GM10266 (cell line): Measurements from ENCODE around the gene NCKAP5.
"Not testable (repeated sequence)": the region's sequence is repeated elsewhere in the genome, so short reads cannot be mapped to it uniquely, and the experiment has no call there.

Experiments
- DNase-seq: peaks from one replicate; pipeline ENCODE4 v3.0.0; 2012; ENCODE audit errors: extremely low spot score
- TF ChIP-seq, protein P1 (sequence below): IDR thresholded peaks from 2 replicates; pipeline ENCODE4 v1.5.1; 2012; ENCODE audit warnings: mild to moderate bottlenecking, low read depth; ENCODE audit not compliant: control insufficient read depth, insufficient read depth; ENCODE audit errors: missing control alignments

NCKAP5 gene

DNA sequence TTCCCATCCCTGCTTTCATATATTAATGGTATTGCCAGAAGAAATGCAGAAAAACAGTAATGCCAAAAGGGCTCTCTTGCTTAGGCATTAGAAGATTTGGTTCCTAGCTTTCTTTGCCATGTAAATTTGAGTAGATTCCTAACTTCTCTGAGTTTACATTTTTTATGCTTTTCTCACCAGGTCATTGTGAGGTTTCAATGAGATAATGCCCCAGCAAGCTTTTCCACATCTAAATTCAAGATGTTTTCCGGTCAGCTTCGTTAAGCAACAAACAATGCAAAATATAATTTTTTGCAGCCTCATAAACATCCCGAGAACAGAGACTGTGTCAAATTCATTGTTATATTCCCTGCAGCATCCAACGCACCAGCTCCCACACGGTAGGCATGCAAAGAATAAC lies 44.9 kb downstream of the NCKAP5 start:
- DNase-seq: no peak
- TF ChIP-seq, protein P1, sequence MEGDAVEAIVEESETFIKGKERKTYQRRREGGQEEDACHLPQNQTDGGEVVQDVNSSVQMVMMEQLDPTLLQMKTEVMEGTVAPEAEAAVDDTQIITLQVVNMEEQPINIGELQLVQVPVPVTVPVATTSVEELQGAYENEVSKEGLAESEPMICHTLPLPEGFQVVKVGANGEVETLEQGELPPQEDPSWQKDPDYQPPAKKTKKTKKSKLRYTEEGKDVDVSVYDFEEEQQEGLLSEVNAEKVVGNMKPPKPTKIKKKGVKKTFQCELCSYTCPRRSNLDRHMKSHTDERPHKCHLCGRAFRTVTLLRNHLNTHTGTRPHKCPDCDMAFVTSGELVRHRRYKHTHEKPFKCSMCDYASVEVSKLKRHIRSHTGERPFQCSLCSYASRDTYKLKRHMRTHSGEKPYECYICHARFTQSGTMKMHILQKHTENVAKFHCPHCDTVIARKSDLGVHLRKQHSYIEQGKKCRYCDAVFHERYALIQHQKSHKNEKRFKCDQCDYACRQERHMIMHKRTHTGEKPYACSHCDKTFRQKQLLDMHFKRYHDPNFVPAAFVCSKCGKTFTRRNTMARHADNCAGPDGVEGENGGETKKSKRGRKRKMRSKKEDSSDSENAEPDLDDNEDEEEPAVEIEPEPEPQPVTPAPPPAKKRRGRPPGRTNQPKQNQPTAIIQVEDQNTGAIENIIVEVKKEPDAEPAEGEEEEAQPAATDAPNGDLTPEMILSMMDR: no peak

DNA sequence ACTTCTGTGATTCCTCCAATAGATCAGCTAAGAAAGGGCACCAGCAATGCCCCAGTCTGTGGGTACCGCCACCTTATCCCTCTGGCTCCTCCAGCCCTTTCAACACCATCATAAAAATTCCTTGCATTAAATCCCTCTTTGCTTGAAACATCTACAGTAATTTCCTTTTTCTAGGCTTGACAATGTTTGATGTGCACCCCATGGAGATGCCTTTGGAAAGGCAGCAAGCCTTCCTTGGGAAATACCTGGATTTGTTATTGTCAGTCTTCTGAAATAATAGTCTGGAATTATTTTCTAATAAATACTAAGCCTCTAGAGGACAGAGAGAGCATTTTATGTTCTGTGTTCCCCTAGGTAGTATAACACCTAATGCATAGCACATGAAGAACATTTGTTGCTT lies 46.1 kb downstream of the NCKAP5 start:
- TF ChIP-seq, protein P1: no peak
- DNase-seq: no peak

DNA sequence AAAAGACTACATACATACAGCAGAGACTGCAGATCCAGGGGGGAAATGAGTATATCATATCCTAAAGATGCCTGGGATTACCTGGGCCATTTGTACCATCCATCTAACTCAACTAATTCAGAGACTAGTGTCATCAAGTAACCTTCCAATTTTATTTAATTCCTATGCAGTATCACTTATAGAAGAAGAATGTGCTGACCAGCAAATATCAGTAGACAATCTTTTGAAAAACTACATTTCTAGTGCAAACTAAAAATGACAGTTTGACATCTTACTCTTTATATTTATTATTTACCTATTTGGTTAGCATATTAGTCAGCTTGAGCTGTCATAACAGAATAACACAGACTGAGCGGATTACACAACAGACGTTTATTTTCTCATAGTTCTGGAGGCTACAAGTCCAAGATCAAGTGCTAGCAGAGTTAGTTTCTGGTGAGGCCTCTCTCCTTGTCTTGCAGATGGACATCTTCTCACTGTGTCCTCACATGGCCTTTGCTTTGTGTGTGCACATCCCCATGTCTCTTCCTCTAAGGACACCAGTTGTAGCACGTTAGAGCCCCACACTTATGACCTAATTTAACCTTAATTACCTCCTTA lies 47.0 kb downstream of the NCKAP5 start:
- TF ChIP-seq, protein P1: no peak
- no peak for DNase-seq

DNA sequence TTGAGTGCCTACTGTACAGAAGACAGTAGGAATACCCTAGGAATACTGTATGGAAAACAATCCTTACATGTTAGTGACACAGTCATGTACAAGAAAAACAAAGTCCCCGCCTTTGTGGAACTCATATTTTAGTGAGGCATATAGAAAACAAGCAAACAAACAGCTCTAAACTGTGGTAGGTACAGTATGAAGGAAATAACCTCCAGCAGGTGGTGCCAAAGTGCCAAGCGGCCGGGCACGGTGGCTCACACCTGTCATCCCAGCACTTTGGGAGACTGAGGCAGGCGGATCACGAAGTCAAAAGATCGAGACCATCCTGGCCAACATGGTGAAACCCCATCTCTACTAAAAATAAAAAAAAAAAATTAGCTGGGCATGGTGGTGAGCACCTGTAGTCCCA lies 48.6 kb downstream of the NCKAP5 start:
- DNase-seq: not testable (repeated sequence)

DNA sequence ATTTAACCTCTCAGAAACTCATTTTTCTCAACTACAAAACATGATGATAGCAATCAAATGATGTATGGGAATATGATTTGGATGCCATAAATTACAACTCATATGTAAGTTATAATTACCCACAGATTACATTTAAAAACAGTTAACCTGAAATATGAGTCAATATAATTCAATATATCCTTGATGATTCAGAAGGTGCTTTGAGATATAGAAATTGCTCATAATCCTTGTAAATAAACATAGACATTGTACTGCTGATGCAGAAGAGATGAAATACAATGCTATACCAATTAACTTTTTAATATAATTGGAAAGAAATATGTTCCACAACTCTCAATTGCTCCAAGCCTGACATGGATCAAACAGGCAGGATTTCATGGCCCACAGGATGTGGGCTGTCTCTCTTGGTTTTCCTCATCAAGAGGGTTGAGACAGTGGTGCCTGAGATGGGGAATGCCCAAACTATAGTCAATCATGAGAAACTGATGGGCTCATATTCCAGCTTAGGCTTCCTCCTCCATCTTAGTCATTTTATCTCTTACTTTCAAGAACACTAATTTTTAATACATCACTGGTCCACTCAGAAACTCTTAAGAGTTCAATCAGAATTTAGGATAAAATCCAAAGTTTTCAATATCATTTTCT lies 49.4 kb downstream of the NCKAP5 start:
- DNase-seq: no peak
- TF ChIP-seq, protein P1: no peak

DNA sequence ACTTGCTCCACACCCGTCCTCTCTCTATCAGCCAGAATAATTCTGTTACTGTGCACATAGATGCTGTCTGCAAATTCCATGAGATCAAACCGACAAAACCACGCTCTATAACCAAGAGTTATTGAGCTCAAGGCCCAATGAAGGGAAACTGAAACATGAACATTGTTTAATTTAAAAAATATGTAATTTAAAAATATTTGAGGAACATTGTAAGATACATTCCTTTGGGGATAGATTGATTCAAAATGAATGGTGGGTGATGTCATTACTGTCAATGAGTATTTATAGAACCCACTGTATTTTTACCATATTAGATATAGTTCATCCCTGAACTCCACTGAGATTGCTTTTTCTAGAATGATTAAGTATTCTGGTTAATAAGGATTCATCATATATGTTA lies 50.4 kb downstream of the NCKAP5 start:
- TF ChIP-seq, protein P1: no peak
- DNase-seq: no peak

DNA sequence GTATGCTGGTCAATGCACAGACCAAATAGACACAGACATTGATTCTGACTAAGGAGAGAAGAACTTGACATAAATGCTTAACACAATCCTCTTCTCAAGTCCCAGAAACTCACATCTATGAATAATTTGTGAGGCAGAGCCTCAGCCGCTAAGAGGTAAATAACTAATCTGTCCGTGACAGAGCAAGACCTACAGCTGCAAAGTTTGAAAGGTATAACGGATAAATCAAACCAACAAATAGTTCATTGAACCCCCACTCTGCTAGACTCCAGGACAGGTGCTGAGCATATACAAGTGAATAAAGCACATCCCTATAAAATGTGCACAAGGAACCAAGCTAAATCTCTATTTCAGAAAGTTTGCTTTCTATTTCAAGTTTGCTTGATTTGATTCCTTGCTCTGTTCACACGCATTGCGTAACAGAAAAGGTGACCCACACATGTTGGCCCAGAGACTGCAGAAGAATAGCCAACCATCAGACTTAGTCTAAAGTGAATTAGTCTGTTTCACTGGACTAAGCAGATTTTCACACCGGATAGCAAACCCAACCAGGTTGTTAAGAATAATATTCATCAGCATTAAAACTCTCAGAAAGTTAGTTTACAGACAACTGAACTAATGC lies 51.7 kb downstream of the NCKAP5 start:
- no peak for DNase-seq
- TF ChIP-seq, protein P1: no peak
